GM19372 (cell line): ENCODE results near the gene IL3.
"Not testable (repeated sequence)": the region's sequence is repeated elsewhere in the genome, so short reads cannot be mapped to it uniquely, and the experiment has no call there.

ENCODE experiments used
- ATAC-seq: cut with Tn5 transposase; IDR thresholded peaks from one replicate; pipeline ENCODE4 v1.9.1; 2021; ENCODE audit warnings: mild to moderate bottlenecking, low read depth, moderate library complexity; ENCODE audit not compliant: unreplicated experiment

IL3 gene

GRCh38 chr5:132087661-132088060 lies 27.2 kb downstream of the IL3 start:
- ATAC-seq, result no peak

- no peak for ATAC-seq
Observed at GRCh38 chr5:132089363-132089762, 28.9 kb downstream of the IL3 start.

GRCh38 chr5:132090107-132090506 lies 29.7 kb downstream of the IL3 start:
- ATAC-seq, result no peak

GRCh38 chr5:132093271-132093670 lies 32.8 kb downstream of the IL3 start:
- ATAC-seq, result no peak

- no peak for ATAC-seq
Observed at GRCh38 chr5:132094393-132095076, 34.1 kb downstream of the IL3 start.

GRCh38 chr5:132095077-132095410 lies 34.6 kb downstream of the IL3 start:
- ATAC-seq, result no peak

- no peak for ATAC-seq
Observed at GRCh38 chr5:132095424-132095972, 35.0 kb downstream of the IL3 start.

- no peak for ATAC-seq
Observed at GRCh38 chr5:132096904-132097303, 36.4 kb downstream of the IL3 start.

- ATAC-seq, result no peak
Observed at GRCh38 chr5:132098151-132098594, 37.7 kb downstream of the IL3 start.

- no peak for ATAC-seq
Observed at GRCh38 chr5:132098621-132099020, 38.2 kb downstream of the IL3 start.

- ATAC-seq, result no peak
Observed at GRCh38 chr5:132099076-132099748, 38.8 kb downstream of the IL3 start.

- no peak for ATAC-seq
Observed at GRCh38 chr5:132099905-132100304, 39.5 kb downstream of the IL3 start.

GRCh38 chr5:132100672-132101261 lies 40.3 kb downstream of the IL3 start:
- ATAC-seq, result no peak

- no peak for ATAC-seq
Observed at GRCh38 chr5:132101385-132101880, 41.0 kb downstream of the IL3 start.

GRCh38 chr5:132102101-132102701 lies 41.7 kb downstream of the IL3 start:
- no peak for ATAC-seq

GRCh38 chr5:132102944-132103331 lies 42.5 kb downstream of the IL3 start:
- ATAC-seq, result no peak

GRCh38 chr5:132103332-132103951 lies 43.0 kb downstream of the IL3 start:
- ATAC-seq, result peak; percentile 73

- peak; percentile 7 for ATAC-seq
Observed at GRCh38 chr5:132103969-132104391, 43.5 kb downstream of the IL3 start.

- ATAC-seq, result no peak
Observed at GRCh38 chr5:132104556-132104955, 44.1 kb downstream of the IL3 start.

GRCh38 chr5:132105688-132106087 lies 45.2 kb downstream of the IL3 start:
- no peak for ATAC-seq

GRCh38 chr5:132108495-132108894 lies 48.0 kb downstream of the IL3 start:
- ATAC-seq, result not testable (repeated sequence)
